ENCODE measurements around the gene BDNF.

GRCh38 chr11:27623945-27624523 is 76.2 kb downstream of the BDNF start:
- TF ChIP-seq CTCF (IDR thresholded peaks at IDR 0.05; ENCODE audit: low read depth, low read length, missing input control) = no peak
- no peak for TF ChIP-seq HNF4A (conservative IDR thresholded peaks at IDR 0.05)
- no peak for TF ChIP-seq REST (IDR thresholded peaks at IDR 0.05)
- TF ChIP-seq EGR1 (IDR thresholded peaks at IDR 0.05; ENCODE audit: low read depth in 2 of 2) = no peak
- TF ChIP-seq YY1 (IDR thresholded peaks at IDR 0.05) = no peak
- TF ChIP-seq FOXA1 (IDR thresholded peaks at IDR 0.05) = no peak

All from liver (tissue), 3 donors.